Nephron progenitor cell (in vitro differentiated cells): ENCODE results near the gene SHQ1.
"Not testable (repeated sequence)": the region's sequence is repeated elsewhere in the genome, so short reads cannot be mapped to it uniquely, and the experiment has no call there.

Experiments used
- DNase-seq: peaks from one replicate; pipeline ENCODE4 v3.0.0; 2021
- H3K27ac Mint-ChIP-seq: 2 replicates; pipeline ENCODE4 v1.8.0; 2021; ENCODE audit warnings: mild to moderate bottlenecking, moderate library complexity, mixed read lengths
- H3K27me3 Mint-ChIP-seq: 2 replicates; pipeline ENCODE4 v1.8.0; 2021; ENCODE audit warnings: mild to moderate bottlenecking, low read depth, mixed read lengths; ENCODE audit not compliant: poor library complexity
- H3K36me3 Mint-ChIP-seq: 2 replicates; pipeline ENCODE4 v1.8.0; 2021; ENCODE audit warnings: low read depth, mixed read lengths
- H3K4me1 Mint-ChIP-seq: 2 replicates; pipeline ENCODE4 v1.8.0; 2021; ENCODE audit warnings: mixed read lengths
- H3K4me3 Mint-ChIP-seq: 2 replicates; pipeline ENCODE4 v1.8.0; 2021; ENCODE audit warnings: mild to moderate bottlenecking, moderate library complexity, mixed read lengths
- H3K9me3 Mint-ChIP-seq: 2 replicates; pipeline ENCODE4 v1.8.0; 2021; ENCODE audit warnings: mild to moderate bottlenecking, moderate library complexity, mixed read lengths
- TF ChIP-seq, protein P1 (sequence below): fragments of 200-600 bp; sonication (generic); IDR thresholded peaks from 2 replicates; pipeline ENCODE4 v1.5.0; 2021; ENCODE audit warnings: antibody characterized with exemption

SHQ1 gene

GRCh38 chr3:72744330-72744729, 103.9 kb downstream of the SHQ1 start:
- Mint-ChIP-seq H3K4me3 (peak overlapping the region; percentile 47), H3K36me3 (no peaks in the 10 kb centered on the region), H3K9me3 (no peaks in the 10 kb centered on the region), H3K27ac (peak overlapping the region; percentile 77), H3K27me3 (peaks cover 15% of the 10 kb centered on the region), H3K4me1 (peaks cover 73% of the 10 kb centered on the region)
- no peak for DNase-seq
- TF ChIP-seq, protein P1, sequence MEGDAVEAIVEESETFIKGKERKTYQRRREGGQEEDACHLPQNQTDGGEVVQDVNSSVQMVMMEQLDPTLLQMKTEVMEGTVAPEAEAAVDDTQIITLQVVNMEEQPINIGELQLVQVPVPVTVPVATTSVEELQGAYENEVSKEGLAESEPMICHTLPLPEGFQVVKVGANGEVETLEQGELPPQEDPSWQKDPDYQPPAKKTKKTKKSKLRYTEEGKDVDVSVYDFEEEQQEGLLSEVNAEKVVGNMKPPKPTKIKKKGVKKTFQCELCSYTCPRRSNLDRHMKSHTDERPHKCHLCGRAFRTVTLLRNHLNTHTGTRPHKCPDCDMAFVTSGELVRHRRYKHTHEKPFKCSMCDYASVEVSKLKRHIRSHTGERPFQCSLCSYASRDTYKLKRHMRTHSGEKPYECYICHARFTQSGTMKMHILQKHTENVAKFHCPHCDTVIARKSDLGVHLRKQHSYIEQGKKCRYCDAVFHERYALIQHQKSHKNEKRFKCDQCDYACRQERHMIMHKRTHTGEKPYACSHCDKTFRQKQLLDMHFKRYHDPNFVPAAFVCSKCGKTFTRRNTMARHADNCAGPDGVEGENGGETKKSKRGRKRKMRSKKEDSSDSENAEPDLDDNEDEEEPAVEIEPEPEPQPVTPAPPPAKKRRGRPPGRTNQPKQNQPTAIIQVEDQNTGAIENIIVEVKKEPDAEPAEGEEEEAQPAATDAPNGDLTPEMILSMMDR: no peak

- Mint-ChIP-seq H3K4me1 (peaks cover 48% of the 10 kb centered on the region), H3K4me3 (peak overlapping the region; percentile 80), H3K27me3 (peaks cover 37% of the 10 kb centered on the region), H3K27ac (no peak overlapping the region), H3K9me3 (peaks cover 4% of the 10 kb centered on the region), H3K36me3 (no peaks in the 10 kb centered on the region)
- TF ChIP-seq, protein P1: no peak
- no peak for DNase-seq
Measured at GRCh38 chr3:72739531-72740466, 108.4 kb downstream of the SHQ1 start.

DNA sequence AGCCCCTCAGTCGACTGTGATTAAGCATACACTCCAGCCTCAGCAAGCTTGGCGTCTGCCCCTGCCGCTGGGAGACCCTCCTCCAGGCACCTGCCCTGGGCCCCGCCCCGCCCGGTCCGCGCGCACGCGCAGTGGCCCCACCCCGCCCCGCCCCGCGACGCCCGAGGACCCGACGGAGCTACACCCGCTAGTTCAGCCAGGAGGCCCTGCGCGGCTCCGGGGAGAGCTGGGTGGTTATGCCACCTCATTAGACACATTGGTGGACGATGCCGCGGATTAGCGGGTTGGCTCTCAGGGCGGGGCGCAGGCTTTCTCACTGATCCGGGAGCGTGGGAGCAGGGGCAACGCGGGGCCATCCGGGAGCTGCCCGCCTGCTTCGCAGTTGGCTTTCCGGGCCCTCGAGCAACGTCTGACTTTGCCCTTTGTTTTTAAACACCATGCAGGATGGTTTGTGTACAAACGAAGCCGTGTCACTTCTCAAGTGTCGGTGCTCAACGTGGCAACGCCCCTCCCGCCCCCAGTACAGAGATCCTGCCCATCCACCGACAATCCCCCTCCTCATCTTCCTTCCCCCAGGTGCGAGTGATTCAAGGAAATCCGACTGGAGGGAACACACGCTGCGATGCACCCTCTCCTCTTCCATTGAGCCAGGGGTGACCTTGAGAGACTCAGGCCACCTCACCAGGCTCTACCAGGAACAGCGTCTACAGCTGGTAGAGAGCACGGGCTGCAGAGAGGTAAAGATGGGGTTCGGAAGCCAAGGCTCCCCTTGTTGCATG, 109.3 kb downstream of the SHQ1 start:
- DNase-seq: peak; percentile 76
- peaks cover 10% of the 10 kb centered on the region for H3K9me3 Mint-ChIP-seq
- peak overlapping the region; percentile 80 for H3K4me3 Mint-ChIP-seq
- H3K27ac Mint-ChIP-seq: no peak overlapping the region
- peaks cover 39% of the 10 kb centered on the region for H3K4me1 Mint-ChIP-seq
- TF ChIP-seq, protein P1: no peak
- no peaks in the 10 kb centered on the region for H3K36me3 Mint-ChIP-seq
- H3K27me3 Mint-ChIP-seq: peaks cover 37% of the 10 kb centered on the region

GRCh38 chr3:72735072-72735471, 113.2 kb downstream of the SHQ1 start:
- H3K36me3 Mint-ChIP-seq, H3K4me3 Mint-ChIP-seq, DNase-seq, H3K27ac Mint-ChIP-seq: not testable (repeated sequence)
- H3K9me3 Mint-ChIP-seq: peaks cover 29% of the 10 kb centered on the region
- peaks cover 21% of the 10 kb centered on the region for H3K4me1 Mint-ChIP-seq
- peaks cover 30% of the 10 kb centered on the region for H3K27me3 Mint-ChIP-seq

DNA sequence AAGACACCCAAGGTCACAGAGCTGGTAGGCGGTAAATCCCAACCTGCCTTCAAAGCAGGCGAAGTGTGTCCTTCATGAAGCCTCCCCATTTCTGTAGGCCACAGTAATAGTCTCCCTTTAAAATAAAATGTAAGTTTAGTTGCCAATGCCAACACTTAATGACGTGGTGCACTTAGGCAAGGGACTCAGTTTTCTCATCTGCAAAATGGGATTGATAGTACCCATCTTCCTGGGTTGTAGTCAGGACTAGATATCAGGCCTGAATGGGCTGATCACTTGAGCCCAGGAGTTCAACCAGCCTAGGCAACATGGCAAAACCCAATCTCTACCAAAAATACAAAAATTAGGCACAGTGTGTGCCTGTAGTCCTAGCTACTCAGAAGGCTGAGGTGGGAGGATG, 114.6 kb downstream of the SHQ1 start:
- H3K36me3 Mint-ChIP-seq: peaks cover 5% of the 10 kb centered on the region
- H3K4me3 Mint-ChIP-seq: no peak overlapping the region
- no peak overlapping the region for H3K27ac Mint-ChIP-seq
- TF ChIP-seq, protein P1: no peak
- H3K4me1 Mint-ChIP-seq: peaks cover 14% of the 10 kb centered on the region
- no peak for DNase-seq
- H3K9me3 Mint-ChIP-seq: peaks cover 29% of the 10 kb centered on the region
- H3K27me3 Mint-ChIP-seq: peaks cover 22% of the 10 kb centered on the region

DNA sequence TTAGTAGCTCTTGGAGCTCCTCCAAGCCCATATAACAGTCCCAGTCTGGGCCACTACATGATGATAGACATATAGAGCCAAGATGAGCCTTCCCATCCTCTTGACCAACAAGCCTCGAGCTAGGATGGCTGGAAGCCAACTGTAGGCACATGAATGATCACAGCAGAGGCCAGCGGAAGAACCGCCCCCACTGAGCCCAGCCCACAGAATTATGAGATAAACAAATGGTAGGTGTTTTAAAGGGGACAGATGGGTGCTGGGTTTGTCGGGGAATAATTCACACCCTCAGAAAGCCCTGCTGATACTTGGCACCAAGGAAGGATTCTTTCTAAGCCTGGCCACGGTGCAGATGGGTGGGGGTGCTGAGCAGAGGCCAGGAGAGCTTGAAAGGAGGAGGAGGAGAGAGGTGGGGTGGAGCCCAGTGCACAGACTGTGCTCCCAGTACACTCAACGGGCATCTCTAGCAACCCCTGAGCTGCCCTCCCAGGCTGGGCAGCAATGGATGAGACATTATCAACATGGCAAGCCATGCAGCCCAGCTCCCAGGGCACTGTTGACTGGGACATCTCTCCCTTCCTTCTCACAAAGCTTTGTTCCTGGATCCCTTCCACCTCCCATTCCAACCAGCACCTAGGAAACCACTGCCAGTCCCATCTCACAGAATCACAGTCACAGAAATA, 115.4 kb downstream of the SHQ1 start:
- H3K4me3 Mint-ChIP-seq, H3K36me3 Mint-ChIP-seq, DNase-seq, H3K27ac Mint-ChIP-seq: not testable (repeated sequence)
- Mint-ChIP-seq H3K9me3 (peaks cover 29% of the 10 kb centered on the region), H3K27me3 (peaks cover 14% of the 10 kb centered on the region), H3K4me1 (peaks cover 14% of the 10 kb centered on the region)
